Measurements from ENCODE around the gene SLC43A3.

SLC43A3 gene
- long read RNA-seq, transcript SLC43A3-214 (13 exons, 2,207 nt) = minor isoform, 18 of 415 reads
- long read RNA-seq, transcript SLC43A3-203 (14 exons, 2,617 nt) = major isoform, 330 of 415 reads
- long read RNA-seq, partial matches to known transcripts = 15 of 415 reads
- long read RNA-seq, other reads (novel, unspliced or antisense) = 51 of 415 reads

- H3K4me3 ChIP-seq (replicated peaks; ENCODE audit: insufficient read depth, low read length) = peak within 1 kb of the TSS; percentile 51
- peak; percentile 84; the same call in 1 of the 2 replicates for TF ChIP-seq SPI1 (IDR thresholded peaks at IDR 0.05; ENCODE audit: borderline replicate concordance, low read depth)
- peak; percentile 31; the same call in 1 of the 2 replicates for TF ChIP-seq GABPA (IDR thresholded peaks at IDR 0.05; ENCODE audit: low read depth)
- TF ChIP-seq REST (IDR thresholded peaks at IDR 0.05; ENCODE audit: insufficient replicate concordance, low read depth) = peak; percentile 7
- peak; percentile 79 for TF ChIP-seq POLR2AphosphoS5 (IDR thresholded peaks at IDR 0.05; ENCODE audit: low read depth)
- TF ChIP-seq CTCF (IDR thresholded peaks at IDR 0.05; ENCODE audit: insufficient read depth, low read length) = no peak
- DNase-seq (ENCODE audit: low read depth in 1 of 2, low spot score in 1 of 2) = peak; percentile 88 to 94
- peak within 1 kb of the TSS; percentile 96 for H3K27ac ChIP-seq (replicated peaks)
- H3K27me3 ChIP-seq (ENCODE audit: insufficient read depth, poor library complexity, severe bottlenecking) = no peaks in the 10 kb centered on the region
These were observed at the start of gene SLC43A3 for GRCh38 chr11:57426929-57427726. SLC43A3 (minus strand) TSS chr11:57427121; CDS start chr11:57426172, 949 bp downstream.

- no peak for DNase-seq (ENCODE audit: low read depth in 1 of 2, low spot score in 1 of 2)
- Histone ChIP-seq H3K4me3 (replicated peaks; ENCODE audit: insufficient read depth, low read length) (no peak overlapping the region), H3K27ac (replicated peaks) (no peak overlapping the region)
These were observed 49.3 kb upstream of the SLC43A3 start for GRCh38 chr11:57476047-57476756.

GRCh38 chr11:57475671-57476046 lies 48.7 kb upstream of the SLC43A3 start:
- TF ChIP-seq GABPA (IDR thresholded peaks at IDR 0.05; ENCODE audit: low read depth) (no peak), CTCF (IDR thresholded peaks at IDR 0.05; ENCODE audit: insufficient read depth, low read length) (no peak), SPI1 (IDR thresholded peaks at IDR 0.05; ENCODE audit: borderline replicate concordance, low read depth) (no peak), POLR2AphosphoS5 (IDR thresholded peaks at IDR 0.05; ENCODE audit: low read depth) (no peak)
- H3K4me3 ChIP-seq (replicated peaks; ENCODE audit: insufficient read depth, low read length) = no peak overlapping the region
- DNase-seq (ENCODE audit: low read depth in 1 of 2, low spot score in 1 of 2) = no peak

More at GRCh38 chr11:57476047-57476756, 49.3 kb upstream of the SLC43A3 start:
- H3K27me3 ChIP-seq (ENCODE audit: insufficient read depth, poor library complexity, severe bottlenecking) = no peaks in the 10 kb centered on the region
- TF ChIP-seq POLR2AphosphoS5 (IDR thresholded peaks at IDR 0.05; ENCODE audit: low read depth) = no peak; the same call in 1 of the 2 replicates
- no peak for TF ChIP-seq CTCF (IDR thresholded peaks at IDR 0.05; ENCODE audit: insufficient read depth, low read length)

GRCh38 chr11:57475191-57475590 lies 48.3 kb upstream of the SLC43A3 start:
- Histone ChIP-seq H3K27me3 (ENCODE audit: insufficient read depth, poor library complexity, severe bottlenecking) (no peaks in the 10 kb centered on the region), H3K4me3 (replicated peaks; ENCODE audit: insufficient read depth, low read length) (no peak overlapping the region), H3K27ac (replicated peaks) (no peak overlapping the region)
- DNase-seq (ENCODE audit: low read depth in 1 of 2, low spot score in 1 of 2) = no peak
- no peak for TF ChIP-seq GABPA (IDR thresholded peaks at IDR 0.05; ENCODE audit: low read depth)
- no peak for TF ChIP-seq REST (IDR thresholded peaks at IDR 0.05; ENCODE audit: insufficient replicate concordance, low read depth)
- TF ChIP-seq POLR2AphosphoS5 (IDR thresholded peaks at IDR 0.05; ENCODE audit: low read depth) = no peak
- no peak for TF ChIP-seq CTCF (IDR thresholded peaks at IDR 0.05; ENCODE audit: insufficient read depth, low read length)
- no peak for TF ChIP-seq SPI1 (IDR thresholded peaks at IDR 0.05; ENCODE audit: borderline replicate concordance, low read depth)

More at GRCh38 chr11:57475671-57476046, 48.7 kb upstream of the SLC43A3 start:
- H3K27ac ChIP-seq (replicated peaks) = no peak overlapping the region
- H3K27me3 ChIP-seq (ENCODE audit: insufficient read depth, poor library complexity, severe bottlenecking) = no peaks in the 10 kb centered on the region
